Keratinocyte (primary cell): ENCODE measurements around the gene FBXO8.

Experiments used
- CTCF ChIP-seq, 3 experiments: IDR thresholded peaks in 1 of 3; conservative IDR thresholded peaks in 1 of 3; optimal IDR thresholded peaks in 1 of 3; 2 replicates in 2 of 3; 3 replicates in 1 of 3; pipeline versions ENCODE3 to v1.5.1; 2011; ENCODE audit warnings: low read length in 3 of 3, mild to moderate bottlenecking in 3 of 3, moderate library complexity in 2 of 3, control low read depth in 1 of 3, inconsistent platforms in 1 of 3; ENCODE audit not compliant: insufficient read depth in 2 of 3; ENCODE audit errors: extremely low read depth in 1 of 3
- EZH2 ChIP-seq: IDR thresholded peaks from one replicate; pipeline ENCODE4 v1.6.1; 2012; ENCODE audit warnings: inconsistent platforms, mild to moderate bottlenecking, low read length, moderate library complexity

GRCh38 chr4:174263445-174263736 is 20.1 kb downstream of the FBXO8 start:
- no peak for TF ChIP-seq EZH2
- no peak for TF ChIP-seq CTCF (optimal IDR thresholded peaks at IDR 0.05 in 1 of 3, IDR thresholded peaks at IDR 0.05 in 1 of 3, conservative IDR thresholded peaks at IDR 0.05 in 1 of 3; ENCODE audit: extremely low read depth in 1 of 3, insufficient read depth in 2 of 3, low read length in 3 of 3)
